IPS DF 19.7 (cell line): Measurements from ENCODE around the gene VCP.

Source experiments
- DNase-seq: peaks from one replicate; pipeline ENCODE4 v3.0.0-alpha.2; 2013; ENCODE audit warnings: low read depth, low spot score

VCP gene

DNA sequence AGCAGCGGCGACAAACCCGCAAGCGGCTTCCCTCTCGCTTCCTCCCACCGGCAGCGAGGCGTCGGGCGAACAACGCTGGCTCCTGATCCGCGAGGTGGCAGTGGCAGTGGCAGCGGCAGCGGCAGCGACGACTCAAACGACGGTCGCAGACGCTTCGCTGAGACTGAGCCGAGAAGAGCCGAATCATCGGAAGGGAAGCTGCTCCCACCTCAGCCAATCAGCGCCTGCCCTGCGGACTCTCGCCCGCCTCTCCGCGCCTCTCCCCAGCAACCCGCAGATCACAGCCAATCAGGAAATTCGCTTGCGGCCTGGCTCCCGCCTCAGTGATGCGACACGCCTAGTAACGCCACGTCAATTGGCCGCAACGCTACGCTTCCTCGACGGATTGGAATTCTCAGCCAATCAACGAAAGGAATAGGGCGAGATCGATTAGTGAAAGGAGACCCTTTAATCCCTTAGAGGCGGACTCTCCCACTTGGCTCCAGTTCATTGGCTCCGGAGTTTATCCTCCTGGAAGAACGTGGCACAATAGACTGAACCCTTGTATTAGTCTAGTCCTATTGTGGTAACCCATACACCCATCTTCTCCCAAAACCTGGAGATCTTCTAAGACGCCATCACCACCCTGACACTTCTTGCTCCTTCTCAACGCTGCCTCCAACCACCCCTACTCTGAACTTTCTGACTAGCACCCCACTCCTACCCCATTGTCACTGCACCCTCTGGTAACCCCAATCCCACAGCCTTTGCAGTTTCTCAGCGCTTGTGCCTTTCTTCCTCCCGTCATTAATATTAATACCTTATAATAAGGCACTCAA lies at the start of gene VCP:
Gene VCP, minus strand, starts transcription at position 165 of the 818 bp plus-strand sequence. CDS start 272 bp downstream, outside the sequence.
- peak; percentile 98 for DNase-seq

DNA sequence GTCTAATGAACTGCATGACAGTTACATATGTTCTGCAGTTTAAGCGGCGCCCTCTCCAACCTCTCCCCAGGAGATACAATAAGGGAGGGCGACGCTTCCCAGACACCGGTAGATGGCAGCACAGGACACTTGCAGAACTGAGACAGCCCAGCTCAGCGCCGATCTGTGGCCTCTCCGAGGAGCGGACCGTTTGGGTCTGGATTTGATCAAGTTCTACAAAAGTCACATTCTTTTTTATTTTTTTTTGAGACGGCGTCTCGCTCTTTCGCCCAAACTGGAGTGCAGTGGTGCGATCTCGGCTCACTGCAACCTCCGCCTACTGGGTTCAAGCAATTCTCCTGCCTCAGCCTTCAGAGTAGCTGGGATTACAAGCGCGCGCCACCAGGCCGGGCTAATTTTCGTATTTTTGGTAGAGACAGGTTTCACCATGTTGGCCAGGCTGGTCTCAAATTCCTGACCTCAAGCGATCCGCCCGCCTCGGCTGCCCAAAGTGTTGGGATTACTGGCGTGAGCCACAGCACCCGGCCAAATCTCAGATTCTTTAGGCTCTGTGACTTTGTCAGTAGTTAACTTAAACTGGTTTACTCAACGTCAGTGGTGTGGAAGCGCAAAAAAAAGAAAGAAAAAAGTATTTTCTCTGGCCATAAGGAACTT lies 44.6 kb upstream of the VCP start:
- DNase-seq, result no peak

DNA sequence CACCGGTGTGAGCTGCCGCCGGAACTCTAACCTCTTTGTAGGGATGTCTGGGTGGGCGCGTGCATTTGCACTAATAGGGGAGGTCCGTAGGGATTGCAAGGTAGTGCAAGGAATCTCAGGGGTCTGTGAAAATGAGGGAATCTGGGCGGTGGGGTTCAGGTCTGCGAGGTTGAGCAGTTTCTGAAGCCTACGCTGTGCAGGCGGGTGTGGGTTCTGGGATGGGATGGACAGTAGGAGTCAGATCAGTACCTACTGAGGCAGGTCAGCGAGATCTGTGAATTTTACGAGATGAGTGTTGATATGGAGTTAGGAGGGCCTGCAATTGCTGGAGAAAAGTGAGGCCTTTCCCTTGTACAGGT lies 44.1 kb upstream of the VCP start:
- no peak for DNase-seq

DNA sequence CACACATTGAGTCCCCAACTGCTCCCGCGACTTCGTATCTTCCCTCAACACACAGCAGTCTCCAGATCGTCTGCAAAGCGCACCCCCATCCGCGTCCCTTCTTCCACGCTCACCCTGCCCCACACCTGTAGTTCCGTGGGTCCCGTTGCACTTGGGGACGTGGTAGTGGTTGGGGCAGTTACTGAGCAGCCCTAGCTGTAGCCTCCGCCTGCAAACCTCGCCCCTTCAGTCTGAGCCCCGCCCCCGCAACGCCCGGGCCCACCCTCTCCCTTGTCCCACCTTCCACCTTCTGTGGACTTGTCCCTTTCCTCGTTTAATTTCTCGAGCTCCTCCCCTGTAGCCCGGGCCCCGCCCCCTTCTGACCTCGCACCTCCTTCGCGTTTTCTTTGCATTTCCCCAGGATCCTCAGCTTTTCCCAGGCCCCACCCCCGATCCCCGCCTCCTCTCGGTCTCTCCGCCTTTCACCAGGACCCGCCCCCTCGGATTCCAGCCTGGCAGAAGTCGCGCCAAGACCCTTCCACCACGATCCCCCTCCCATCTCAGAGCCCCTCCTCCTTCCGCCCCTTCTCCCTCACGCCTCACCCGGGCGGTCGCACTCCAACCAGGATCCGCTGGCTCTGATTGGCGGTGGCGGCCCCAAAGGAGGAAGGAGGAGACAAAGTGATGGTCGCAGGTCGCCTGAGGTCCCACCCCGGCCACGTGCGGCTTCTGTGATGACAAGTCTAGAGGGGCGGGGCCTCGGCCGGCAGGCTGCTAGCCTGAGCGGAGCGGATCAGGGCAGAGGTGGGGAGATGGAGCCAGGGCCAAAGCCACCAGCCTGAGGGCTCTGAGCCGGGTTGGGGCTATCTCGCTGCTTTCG lies 43.5 kb upstream of the VCP start, which contains the start of gene ATOSB:
Gene ATOSB, minus strand, starts transcription at position 183 of the 859 bp plus-strand sequence. CDS start 7,588 bp downstream, outside the sequence.
- peak; percentile 90 for DNase-seq

DNA sequence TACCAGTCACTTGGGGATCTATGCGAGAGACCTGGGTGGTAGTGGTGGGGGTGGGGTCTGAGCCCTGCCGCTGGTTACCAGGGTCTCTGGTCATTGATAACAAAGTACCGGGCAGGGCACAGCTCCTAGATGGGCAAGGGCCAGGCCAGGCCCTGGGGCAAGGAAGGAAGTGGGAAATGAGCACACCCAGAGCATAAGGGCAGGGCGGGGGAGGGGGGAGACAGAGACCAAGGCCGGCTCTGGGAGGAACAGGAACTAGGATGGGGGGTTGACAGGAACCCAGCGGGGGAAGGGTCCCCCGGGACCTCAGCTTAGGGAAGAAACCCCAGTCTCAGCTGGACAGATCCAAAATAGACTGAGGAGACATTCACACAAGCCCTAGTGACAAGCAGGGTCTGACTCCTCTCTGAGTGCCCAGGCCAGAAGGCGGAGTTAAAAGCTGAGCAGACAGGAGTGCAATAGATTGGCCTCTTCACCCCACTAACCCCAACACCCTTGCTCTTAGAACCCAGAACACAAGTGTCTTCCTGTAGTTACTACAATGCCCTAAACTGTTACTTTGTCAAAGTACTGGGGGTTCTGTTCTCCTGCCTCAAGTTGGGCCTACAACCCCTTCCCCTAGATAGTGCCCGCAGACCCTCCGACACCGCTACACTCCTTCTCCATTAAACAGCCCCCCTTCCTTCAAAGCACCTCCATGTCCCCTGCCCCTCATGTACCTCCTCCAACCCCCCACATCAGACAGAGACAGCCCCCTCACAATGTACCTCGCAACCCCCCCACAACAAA lies 42.6 kb upstream of the VCP start:
- DNase-seq, result no peak

DNA sequence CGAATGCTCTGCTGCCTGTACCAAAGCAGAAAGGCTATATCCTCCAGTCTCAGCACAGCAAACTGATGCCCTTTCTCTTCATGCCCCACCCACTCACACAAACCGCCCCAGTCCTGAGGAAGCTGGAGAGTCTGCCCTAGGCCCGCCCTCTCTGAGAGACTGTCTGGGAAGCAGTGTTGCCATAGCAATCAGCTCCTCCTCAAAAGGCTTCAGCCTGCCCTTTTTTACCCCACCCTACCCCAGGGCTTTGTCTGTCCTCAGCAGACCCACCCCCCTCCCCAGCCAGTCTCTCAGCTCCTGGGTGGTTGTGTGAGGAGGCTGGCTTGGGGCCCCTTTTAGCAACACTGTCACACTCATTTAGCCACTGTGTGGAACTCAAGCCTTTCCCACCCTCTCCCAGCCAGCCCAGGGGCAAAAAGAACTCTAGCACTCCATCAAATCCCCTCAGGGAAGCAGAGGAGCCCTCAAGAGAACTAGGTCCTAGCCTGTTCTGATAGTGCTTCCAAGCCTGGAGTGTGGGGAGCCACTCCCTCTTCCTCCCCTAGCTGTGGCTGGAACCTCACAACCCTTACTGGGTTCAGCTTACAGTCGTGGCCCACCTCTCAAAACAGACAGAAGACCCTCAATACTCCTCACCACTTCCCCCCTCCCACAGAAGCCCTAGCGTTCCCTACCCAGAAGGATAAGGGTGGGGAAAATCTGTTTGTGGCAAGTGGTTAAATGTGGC lies 41.9 kb upstream of the VCP start:
- no peak for DNase-seq

DNA sequence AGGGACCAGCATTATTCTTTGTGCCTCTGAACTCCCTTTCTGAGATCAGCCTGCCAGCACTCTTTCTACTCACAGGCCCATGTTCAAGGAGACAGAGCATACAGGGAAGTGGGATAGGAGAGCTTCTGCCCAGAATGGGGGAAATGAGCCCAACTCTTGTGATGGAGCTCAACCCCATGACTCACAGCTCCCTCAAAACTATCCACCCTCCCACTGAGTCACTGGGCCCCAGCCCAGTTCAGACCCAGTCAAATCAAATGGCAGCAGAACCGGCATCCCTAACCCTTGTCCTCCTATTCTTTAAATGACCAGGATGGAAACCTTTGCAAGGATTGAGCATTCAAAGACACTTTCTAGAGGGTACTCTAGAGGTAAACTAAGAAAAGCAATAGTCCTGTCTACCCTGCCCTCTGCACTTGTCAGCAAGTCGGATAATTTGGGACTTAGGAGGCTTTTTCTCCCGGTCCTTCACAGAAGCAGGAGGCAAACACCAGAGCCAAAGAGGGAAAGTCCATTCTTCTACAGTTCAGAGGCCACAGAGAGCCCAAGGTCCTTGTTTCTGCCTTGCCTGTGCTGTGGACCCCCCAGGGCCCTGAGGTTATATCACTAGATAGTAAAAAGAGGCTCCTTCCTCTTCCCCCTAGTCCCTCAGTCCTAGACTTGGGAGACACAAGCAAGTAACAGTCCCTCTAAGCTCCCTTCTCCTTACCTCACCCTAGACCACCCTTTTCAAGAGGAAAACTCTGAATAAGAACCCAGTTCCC lies 40.0 kb upstream of the VCP start:
- DNase-seq, result no peak

DNA sequence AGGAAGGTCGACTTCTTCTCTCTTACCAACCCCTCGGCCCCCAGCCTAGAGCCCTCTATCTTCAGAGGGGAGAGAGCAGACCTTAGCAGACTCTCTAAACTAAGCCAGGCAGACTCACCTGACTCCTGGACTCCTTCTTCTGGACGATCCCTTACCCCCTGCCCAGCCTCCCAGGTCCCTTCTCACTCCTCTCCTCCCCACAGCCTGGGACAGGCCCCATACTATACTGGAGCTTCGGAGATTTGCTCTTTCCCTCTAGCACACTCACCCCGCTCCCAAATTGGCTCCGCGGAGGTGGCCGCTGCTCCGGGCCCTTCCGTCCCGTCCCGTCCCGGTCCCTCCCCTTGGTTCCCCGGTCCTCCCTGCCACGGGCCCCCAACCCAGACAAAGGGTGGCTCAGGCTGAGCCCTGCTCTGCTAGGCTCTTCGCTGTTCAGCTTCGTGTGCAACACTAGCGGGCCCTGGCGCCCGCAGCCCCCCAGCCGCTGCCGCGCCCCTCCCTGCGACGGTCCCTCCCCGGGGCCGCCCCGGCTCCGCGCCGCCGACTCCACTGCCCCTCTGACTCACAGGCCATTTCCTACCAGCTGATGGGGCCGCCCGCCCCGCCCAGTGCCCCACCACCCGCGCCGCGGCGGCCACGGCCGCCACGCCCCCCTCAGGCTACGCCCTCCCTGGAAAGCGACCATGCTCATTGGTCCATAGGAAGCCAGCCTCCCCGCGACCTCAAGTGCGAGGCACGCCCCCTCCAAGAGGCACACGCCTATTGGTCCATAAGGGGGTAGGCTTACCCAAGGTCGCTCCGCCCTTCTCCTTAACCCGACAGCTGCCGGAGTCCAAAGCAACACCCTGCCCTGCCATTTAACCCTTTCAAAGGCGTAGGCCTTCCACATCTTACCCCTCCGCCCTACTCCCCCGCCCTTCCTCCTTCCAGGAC lies 38.8 kb upstream of the VCP start:
- peak; percentile 98 for DNase-seq

DNA sequence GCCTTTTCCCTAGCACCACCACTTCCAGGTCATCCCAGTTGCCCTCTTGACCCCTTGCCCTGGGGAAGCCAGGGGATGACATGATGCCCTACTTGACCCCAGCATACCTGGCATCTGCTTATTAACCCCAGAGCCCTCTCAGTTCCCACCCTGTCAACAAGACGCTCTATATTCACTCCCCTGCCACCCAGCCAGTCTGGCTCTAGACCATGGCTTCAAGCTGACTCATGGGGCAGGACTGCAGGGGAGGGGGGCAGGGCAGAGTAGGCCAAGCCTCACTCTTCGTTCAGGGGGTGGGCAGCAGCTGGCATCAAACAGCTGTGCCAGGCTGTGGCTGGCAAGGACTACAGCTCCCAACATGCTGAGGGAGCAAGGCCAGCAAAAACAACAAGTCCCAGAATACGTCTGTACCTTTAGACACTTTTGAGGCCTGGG lies 37.9 kb upstream of the VCP start:
- DNase-seq, result no peak

DNA sequence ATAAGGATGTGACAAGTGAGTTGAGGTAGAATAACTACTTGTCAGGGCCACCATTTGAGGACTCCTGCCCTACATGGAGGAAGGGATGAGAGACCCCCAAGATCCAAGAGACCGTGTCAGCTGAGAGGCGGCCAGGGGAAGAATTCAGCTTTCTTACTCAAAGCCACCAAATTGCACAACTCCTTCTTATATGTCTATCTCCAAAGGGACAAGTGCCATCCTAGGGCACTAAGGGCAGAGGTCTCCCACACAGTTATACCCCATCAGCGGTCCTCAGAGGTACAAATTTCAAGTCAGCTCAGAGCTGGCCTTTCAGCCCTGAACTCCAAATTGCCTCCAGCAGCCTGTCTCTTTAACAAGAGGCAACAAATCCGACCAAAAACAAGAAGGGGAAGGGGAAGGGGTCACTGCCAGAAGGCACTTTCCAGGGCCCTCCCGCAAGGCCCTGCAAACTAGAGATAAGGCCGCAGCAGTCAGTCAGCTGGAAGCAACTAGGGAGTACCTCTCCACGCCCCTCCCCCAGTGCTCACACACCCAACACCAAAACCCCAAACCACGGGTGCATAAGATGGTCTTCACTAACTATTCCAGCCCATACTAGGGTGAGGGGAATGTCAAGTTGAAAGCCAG lies 36.6 kb upstream of the VCP start:
- no peak for DNase-seq

DNA sequence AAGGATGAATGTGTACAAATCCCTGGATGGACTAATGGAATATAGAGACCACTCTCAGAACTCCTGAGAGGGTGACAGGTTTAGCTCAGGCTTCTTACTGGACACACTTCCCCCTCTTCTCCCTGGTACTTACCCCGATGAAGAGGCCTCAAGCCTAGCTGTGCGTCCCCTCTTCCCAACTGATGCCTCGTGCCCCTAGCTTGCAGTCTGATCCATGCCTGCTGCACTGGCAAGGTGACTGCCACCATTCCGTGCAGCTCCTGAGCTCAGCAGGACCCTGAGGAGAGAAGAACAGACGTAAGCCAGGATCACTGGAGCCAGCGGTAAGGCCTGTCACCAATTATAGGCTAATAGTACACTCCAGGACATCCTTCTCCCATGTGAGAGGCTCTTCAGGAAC lies 36.0 kb upstream of the VCP start:
- no peak for DNase-seq

DNA sequence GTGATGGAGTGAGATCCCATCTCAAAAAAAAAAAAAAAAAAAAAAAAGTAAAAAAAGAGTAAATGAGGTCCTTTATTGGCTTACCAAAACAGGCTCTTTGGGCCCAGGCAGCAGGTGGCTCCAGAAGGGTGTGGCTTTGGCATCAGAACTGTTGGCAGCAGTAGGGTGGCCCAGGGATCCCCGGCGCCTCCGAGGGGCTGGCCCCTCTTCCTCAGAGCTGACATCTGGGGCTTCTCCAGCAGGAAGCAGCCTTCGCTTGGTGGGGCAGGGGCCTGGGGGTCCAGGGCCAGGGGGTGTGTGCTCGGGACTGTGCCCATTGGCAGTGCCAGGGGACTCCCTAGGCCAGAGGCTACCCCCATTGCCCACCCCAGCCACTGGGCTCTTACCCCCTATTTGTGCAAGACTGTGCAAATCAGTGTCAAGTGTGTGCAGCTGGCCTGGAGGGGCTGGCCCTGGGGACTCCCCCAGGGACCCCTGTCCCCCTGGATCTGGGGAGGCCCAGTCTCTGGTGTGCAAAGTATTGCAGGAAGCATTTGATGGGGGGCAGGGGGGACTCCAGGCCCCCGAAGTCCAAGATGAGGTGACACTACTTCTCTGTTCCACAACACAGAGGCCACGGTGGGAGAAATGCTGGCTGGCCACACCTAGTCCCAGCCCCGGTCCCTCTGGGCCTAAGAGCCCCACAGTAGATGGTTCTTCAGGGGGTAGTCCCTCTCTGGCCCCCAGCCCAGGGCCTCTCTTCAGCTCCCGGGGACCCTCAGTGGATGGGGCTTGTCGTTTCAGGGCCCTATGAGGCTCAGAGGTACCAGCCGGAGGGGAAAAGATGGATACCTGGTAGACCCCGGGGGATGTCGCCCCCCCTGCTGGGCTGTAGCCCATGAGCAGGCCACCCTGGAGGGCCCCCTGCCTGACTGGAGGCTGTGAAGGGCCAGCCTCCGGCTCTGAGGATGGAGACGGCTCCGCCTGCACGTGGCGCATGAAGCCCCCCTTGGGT lies 35.2 kb upstream of the VCP start:
- DNase-seq, result no peak

DNA sequence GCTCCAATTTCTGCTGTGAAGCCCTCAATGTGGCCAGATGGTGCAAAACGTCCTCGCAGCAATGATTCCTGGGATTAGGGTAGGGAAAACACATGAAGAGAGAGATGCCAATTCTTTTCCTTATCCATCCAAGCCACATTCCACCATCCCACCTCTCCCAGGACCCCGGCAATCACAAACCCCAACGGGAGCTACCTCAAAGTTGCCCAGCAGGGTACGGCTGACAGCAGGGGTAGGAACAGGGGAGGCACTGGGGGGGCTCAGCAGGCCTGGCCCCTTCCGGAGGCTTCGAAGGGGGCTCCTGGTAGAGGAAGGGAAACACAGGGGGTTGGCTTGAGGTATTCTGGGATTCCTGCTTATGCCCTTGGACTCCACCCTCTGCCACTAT lies 33.9 kb upstream of the VCP start:
- DNase-seq, result no peak

DNA sequence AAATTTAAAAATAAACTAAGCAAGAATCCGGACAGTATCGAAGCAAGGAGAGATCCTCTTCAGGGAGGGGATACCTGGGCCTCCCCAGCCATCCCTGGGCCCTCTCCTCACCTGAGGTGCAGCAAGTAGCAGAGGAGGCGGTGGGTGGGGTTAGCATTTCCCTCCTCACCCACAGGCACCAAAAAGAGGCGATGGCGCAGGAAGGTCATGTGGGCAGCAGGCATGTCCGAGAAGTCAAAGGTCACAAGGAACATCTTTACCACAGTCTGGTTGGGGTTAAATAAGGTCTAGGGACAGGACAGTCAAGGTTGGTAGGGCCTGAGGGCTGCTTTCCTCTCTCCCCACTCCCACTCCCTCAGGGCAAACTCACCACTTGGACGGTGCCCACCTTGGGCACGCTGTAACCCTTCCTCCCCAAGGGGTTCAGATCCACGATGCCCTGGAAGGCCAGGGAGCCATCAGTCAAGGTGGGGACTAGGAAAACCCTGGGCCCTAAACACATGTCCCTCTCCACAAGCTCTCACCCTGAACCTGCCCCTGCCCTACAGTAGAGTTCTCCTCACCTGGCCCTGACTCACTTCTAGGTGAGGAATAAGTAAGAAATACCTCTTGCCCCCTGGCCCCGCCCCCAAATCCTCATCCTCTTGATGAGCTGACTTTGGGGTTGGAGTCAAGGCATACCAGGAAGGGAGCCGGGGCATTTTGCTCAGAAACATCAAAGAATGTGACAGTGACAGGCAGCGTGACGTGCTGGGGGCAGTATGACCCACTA lies 33.3 kb upstream of the VCP start:
- no peak for DNase-seq

DNA sequence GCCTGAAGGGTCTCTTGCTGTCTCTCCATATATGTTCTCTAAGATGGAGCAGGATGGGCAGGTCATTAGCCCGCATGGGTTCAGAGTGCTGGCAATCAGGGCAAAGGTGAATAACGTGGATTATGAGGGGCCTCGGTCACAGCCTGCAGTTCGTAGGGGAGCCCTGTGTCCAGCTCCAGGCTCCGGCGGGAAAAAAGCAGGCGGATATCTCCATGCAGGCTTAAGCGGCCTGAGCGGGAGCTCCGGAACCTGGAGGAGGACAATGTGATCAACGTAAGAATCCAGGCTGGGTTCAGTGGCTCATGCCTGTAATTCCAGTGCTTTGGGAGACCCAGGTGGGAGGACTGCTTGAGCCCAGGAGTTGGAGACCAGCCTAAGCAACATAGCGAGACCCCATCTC lies 32.7 kb upstream of the VCP start:
- no peak for DNase-seq

DNA sequence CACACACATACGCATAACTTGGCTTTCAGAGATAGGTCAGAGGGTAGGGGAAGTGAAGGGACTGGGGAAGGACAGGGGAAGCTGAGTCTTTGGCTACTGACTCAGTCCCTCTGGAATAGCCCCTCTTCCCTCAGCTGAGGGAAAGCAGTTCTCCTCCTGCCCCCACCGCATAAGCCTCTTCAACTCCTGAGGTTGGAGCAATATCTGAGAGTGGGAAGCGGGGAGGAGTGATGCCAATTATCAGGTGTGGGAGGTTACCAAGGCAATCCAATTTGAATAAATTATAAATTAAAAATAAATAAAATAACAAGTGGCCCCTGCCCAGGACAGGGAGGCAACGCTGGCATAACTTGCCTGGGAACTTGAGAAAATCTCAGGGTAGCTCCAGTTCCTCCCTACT lies 32.2 kb upstream of the VCP start:
- no peak for DNase-seq
